ENCODE measurements around the gene DNAJA4. TPM values are rescaled to one million over a fixed set of nuclear protein-coding genes. Genes with fewer than 3 reads are reported as not detected.

DNAJA4 gene
- polyA plus RNA-seq, 2 of the 4 experiments (the other 2 are of a cell fraction): 0.05 to 0.13 TPM

DNA sequence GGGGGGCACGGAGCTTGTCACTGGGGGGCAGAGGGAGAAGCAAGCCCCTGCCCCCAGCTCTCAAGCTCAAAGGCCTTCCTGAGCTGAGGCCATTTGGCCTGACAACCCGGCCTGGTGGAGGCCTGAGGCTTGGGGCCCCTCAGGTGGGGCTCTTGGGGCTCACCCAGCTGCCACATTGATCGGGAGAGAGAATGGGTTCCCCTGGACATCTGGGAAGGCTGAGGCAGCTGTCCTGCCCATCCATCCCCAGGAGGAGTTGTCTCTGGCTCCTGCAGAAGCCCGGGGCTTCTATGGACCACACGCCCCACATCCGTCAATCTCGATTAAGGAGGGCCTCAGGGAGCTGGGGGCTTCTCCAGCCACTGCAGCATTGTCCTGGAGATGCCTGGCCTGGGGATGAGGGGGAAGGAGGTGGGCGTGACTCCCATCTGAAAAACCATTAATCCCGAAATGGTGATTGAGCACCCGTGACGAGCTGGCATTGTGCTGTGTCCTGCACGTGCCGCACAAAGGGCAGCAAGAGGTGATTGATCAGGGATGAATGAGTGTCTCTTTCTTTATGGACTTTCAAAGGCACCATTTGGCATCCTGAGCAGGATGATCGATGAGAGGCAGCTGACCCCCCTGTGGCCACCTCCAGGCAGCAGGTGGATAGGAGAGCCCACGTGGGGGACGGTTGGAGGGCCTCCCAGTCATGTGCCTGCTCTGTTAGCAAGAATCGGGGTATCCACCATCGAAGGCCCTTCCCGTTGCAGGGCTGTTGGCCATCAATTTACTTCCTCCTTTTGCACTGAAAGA, 58.6 kb downstream of the DNAJA4 start:
- ATAC-seq: no peak
- no peak for FAIRE-seq
- no peak for DNase-seq (ENCODE audit: low read depth in 1 of 2, low spot score in 1 of 2)
- Histone ChIP-seq H3K9me3 (no peaks in the 10 kb centered on the region), H3K4me3 (no peak overlapping the region), H3K4me1 (peaks cover 8% of the 10 kb centered on the region; the same call in 1 of the 3 replicates), H3K27ac (peak overlapping the region in 1 of 2 experiments; percentile 49; a peak in 2 of 6 replicates), H3K4me2 (peak overlapping the region; percentile 23; the same call in 1 of the 3 replicates)
- ChIA-PET CTCF (interaction anchor here (0.7 to 15.9 kb wide), 5 partner anchors 8 to 107 kb away, joined by 3 to 169 read pairs (median 3); partner anchors contain the start of gene CRABP1), POLR2A (interaction anchor here (1.4 kb wide), 1 partner anchor 23 kb away, joined by 4 read pairs; the partner anchor contains the start of gene SKIC8)
- TF ChIP-seq EHMT2 (IDR thresholded peaks at IDR 0.05; ENCODE audit: low read depth) (no peak), PHF8 (IDR thresholded peaks at IDR 0.05; ENCODE audit: borderline replicate concordance, low read depth) (no peak), NR3C1 (IDR thresholded peaks at IDR 0.05) (no peak), EP300 (IDR thresholded peaks at IDR 0.05) (no peak), ZC3H11A (IDR thresholded peaks at IDR 0.05) (no peak), HOXB13 (CRISPR knock-in tag; IDR thresholded peaks at IDR 0.05; ENCODE audit: low read depth) (no peak), KDM5A (IDR thresholded peaks at IDR 0.05) (no peak), JUN (IDR thresholded peaks at IDR 0.05) (no peak), POLR2AphosphoS2 (conservative IDR thresholded peaks at IDR 0.05; ENCODE audit: low read length) (no peak), MYC (IDR thresholded peaks at IDR 0.05; ENCODE audit: borderline replicate concordance, low read length) (no peak), NFE2L2 (conservative IDR thresholded peaks at IDR 0.05; ENCODE audit: low read length) (no peak), HDAC2 (IDR thresholded peaks at IDR 0.05) (no peak), JUNB (IDR thresholded peaks at IDR 0.05) (no peak)
- TF ChIP-seq, protein P1, sequence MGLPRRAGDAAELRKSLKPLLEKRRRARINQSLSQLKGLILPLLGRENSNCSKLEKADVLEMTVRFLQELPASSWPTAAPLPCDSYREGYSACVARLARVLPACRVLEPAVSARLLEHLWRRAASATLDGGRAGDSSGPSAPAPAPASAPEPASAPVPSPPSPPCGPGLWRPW (IDR thresholded peaks at IDR 0.05): no peak
- TF ChIP-seq, protein P2, sequence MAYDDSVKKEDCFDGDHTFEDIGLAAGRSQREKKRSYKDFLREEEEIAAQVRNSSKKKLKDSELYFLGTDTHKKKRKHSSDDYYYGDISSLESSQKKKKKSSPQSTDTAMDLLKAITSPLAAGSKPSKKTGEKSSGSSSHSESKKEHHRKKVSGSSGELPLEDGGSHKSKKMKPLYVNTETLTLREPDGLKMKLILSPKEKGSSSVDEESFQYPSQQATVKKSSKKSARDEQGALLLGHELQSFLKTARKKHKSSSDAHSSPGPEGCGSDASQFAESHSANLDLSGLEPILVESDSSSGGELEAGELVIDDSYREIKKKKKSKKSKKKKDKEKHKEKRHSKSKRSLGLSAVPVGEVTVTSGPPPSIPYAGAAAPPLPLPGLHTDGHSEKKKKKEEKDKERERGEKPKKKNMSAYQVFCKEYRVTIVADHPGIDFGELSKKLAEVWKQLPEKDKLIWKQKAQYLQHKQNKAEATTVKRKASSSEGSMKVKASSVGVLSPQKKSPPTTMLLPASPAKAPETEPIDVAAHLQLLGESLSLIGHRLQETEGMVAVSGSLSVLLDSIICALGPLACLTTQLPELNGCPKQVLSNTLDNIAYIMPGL (CRISPR knock-in tag; IDR thresholded peaks at IDR 0.05; ENCODE audit: borderline replicate concordance): no peak
- TF ChIP-seq, protein P3, sequence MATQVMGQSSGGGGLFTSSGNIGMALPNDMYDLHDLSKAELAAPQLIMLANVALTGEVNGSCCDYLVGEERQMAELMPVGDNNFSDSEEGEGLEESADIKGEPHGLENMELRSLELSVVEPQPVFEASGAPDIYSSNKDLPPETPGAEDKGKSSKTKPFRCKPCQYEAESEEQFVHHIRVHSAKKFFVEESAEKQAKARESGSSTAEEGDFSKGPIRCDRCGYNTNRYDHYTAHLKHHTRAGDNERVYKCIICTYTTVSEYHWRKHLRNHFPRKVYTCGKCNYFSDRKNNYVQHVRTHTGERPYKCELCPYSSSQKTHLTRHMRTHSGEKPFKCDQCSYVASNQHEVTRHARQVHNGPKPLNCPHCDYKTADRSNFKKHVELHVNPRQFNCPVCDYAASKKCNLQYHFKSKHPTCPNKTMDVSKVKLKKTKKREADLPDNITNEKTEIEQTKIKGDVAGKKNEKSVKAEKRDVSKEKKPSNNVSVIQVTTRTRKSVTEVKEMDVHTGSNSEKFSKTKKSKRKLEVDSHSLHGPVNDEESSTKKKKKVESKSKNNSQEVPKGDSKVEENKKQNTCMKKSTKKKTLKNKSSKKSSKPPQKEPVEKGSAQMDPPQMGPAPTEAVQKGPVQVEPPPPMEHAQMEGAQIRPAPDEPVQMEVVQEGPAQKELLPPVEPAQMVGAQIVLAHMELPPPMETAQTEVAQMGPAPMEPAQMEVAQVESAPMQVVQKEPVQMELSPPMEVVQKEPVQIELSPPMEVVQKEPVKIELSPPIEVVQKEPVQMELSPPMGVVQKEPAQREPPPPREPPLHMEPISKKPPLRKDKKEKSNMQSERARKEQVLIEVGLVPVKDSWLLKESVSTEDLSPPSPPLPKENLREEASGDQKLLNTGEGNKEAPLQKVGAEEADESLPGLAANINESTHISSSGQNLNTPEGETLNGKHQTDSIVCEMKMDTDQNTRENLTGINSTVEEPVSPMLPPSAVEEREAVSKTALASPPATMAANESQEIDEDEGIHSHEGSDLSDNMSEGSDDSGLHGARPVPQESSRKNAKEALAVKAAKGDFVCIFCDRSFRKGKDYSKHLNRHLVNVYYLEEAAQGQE (IDR thresholded peaks at IDR 0.05): no peak
- WGBS (ENCODE audit: missing lambda C conversion rate): 88% methylated on average over 18 of the region's 19 CpGs

- FAIRE-seq (no peak), DNase-seq (ENCODE audit: low read depth in 1 of 2, low spot score in 1 of 2) (no peak), ATAC-seq (no peak)
- 77% methylated on average over 7 of the region's 7 CpGs for WGBS (ENCODE audit: missing lambda C conversion rate)
- H3K4me3 ChIP-seq: no peak overlapping the region
- ChIA-PET CTCF (interaction anchor here (1.0 to 15.9 kb wide), 4 partner anchors 8 to 34 kb away, joined by 3 to 169 read pairs (median 4); partner anchors contain the start of gene CRABP1), POLR2A (no interaction called here)
- no peak overlapping the region for H3K27ac ChIP-seq
- H3K4me1 ChIP-seq: peaks cover 8% of the 10 kb centered on the region; the same call in 1 of the 3 replicates
- TF ChIP-seq, protein P4, sequence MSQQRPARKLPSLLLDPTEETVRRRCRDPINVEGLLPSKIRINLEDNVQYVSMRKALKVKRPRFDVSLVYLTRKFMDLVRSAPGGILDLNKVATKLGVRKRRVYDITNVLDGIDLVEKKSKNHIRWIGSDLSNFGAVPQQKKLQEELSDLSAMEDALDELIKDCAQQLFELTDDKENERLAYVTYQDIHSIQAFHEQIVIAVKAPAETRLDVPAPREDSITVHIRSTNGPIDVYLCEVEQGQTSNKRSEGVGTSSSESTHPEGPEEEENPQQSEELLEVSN (IDR thresholded peaks at IDR 0.05; ENCODE audit: borderline replicate concordance, low read depth): no peak
- peak; percentile 53 for TF ChIP-seq ZFP36 (IDR thresholded peaks at IDR 0.05; ENCODE audit: borderline replicate concordance, partially characterized antibody)
- H3K9me3 ChIP-seq: no peaks in the 10 kb centered on the region
- H3K4me2 ChIP-seq: no peak overlapping the region
Observed at GRCh38 chr15:78323693-78324092, 59.3 kb downstream of the DNAJA4 start.

Data from A549 (cell line).